NCI-H2107 treated with DMSO at 0.1 percent for 48 hours (cell line): ENCODE measurements around the gene UGT1A9.

Source experiments
- DNase-seq: peaks from one replicate; lab custom pipeline; 2025; ENCODE audit not compliant: unreplicated experiment; lab: John Stamatoyannopoulos, UW

UGT1A9 gene

GRCh38 chr2:233794128-233794658, 122.5 kb downstream of the UGT1A9 start:
- DNase-seq: no peak

GRCh38 chr2:233795735-233796171, 124.1 kb downstream of the UGT1A9 start:
- no peak for DNase-seq

GRCh38 chr2:233796254-233796653, 124.6 kb downstream of the UGT1A9 start:
- DNase-seq: no peak

GRCh38 chr2:233798335-233799086, 126.8 kb downstream of the UGT1A9 start:
- DNase-seq: no peak

GRCh38 chr2:233799087-233799665, 127.5 kb downstream of the UGT1A9 start:
- no peak for DNase-seq

- DNase-seq: no peak
Observed at GRCh38 chr2:233799716-233800115, 128.0 kb downstream of the UGT1A9 start.

GRCh38 chr2:233800208-233800607, 128.5 kb downstream of the UGT1A9 start:
- DNase-seq: no peak

GRCh38 chr2:233801357-233802131, 129.8 kb downstream of the UGT1A9 start:
- no peak for DNase-seq

- DNase-seq: no peak
Observed at GRCh38 chr2:233802132-233802815, 130.6 kb downstream of the UGT1A9 start.

- no peak for DNase-seq
Observed at GRCh38 chr2:233803292-233803911, 131.7 kb downstream of the UGT1A9 start.

GRCh38 chr2:233803994-233804393, 132.3 kb downstream of the UGT1A9 start:
- no peak for DNase-seq

- DNase-seq: no peak
Observed at GRCh38 chr2:233807215-233807865, 135.6 kb downstream of the UGT1A9 start.

- DNase-seq: no peak
Observed at GRCh38 chr2:233807966-233808935, 136.6 kb downstream of the UGT1A9 start.

GRCh38 chr2:233810385-233810784, 138.7 kb downstream of the UGT1A9 start:
- no peak for DNase-seq

GRCh38 chr2:233811087-233811486, 139.4 kb downstream of the UGT1A9 start:
- DNase-seq: no peak

- no peak for DNase-seq
Observed at GRCh38 chr2:233811732-233812131, 140.0 kb downstream of the UGT1A9 start.

GRCh38 chr2:233813236-233814055, 141.7 kb downstream of the UGT1A9 start:
- no peak for DNase-seq
